Activated T-cell treated with anti-CD3 and anti-CD28 coated beads, Interleukin-2, amount 50 U/mL, for 72 hours (primary cell): ENCODE results near the gene SMARCD3. TPM values are rescaled to one million over a fixed set of nuclear protein-coding genes. Genes with fewer than 3 reads are reported as not detected.

Experiments used
- ATAC-seq, 2 donors: fragments of 150-1000 bp; cut with Tn5 transposase; replicated peaks in 1 of 2; 2 replicates each; pipeline ENCODE4 v1.10.0; 2021; ENCODE audit warnings: moderate library complexity in 2 of 2, mild to moderate bottlenecking in 1 of 2
- DNase-seq, 2 donors: peaks; one replicate each; pipeline ENCODE4 v3.0.0; 2021 to 2022; ENCODE audit warnings: mixed read lengths in 1 of 2
- H3K27ac Mint-ChIP-seq: one replicate; pipeline ENCODE4 v1.8.0; 2022; ENCODE audit warnings: mild to moderate bottlenecking, moderate library complexity, mixed read lengths
- H3K27me3 Mint-ChIP-seq: one replicate; pipeline ENCODE4 v1.8.0; 2022; ENCODE audit warnings: low read depth, mixed read lengths
- H3K36me3 Mint-ChIP-seq, 2 donors: one replicate each; pipeline ENCODE4 v1.8.0; 2022; ENCODE audit warnings: mixed read lengths in 2 of 2, mild to moderate bottlenecking in 1 of 2; ENCODE audit not compliant: insufficient read depth in 2 of 2
- H3K4me1 Mint-ChIP-seq: one replicate; pipeline ENCODE4 v1.8.0; 2022; ENCODE audit warnings: low read depth, mixed read lengths
- H3K4me3 Mint-ChIP-seq, 2 donors: one replicate each; pipeline ENCODE4 v1.8.0; 2022; ENCODE audit warnings: mild to moderate bottlenecking in 2 of 2, mixed read lengths in 2 of 2, moderate library complexity in 2 of 2
- H3K9me3 Mint-ChIP-seq, 2 donors: one replicate each; pipeline ENCODE4 v1.8.0; 2022; ENCODE audit warnings: mixed read lengths in 2 of 2
- total RNA-seq, 2 donors: library from RNA; stranded (reverse); gene quantifications; one replicate each; pipeline ENCODE4 v1.2.3, GENCODE V29; 2022

Gene SMARCD3
- total RNA-seq, 2 donors from 2014 or later, result 6.5 to 8.2 TPM

DNA sequence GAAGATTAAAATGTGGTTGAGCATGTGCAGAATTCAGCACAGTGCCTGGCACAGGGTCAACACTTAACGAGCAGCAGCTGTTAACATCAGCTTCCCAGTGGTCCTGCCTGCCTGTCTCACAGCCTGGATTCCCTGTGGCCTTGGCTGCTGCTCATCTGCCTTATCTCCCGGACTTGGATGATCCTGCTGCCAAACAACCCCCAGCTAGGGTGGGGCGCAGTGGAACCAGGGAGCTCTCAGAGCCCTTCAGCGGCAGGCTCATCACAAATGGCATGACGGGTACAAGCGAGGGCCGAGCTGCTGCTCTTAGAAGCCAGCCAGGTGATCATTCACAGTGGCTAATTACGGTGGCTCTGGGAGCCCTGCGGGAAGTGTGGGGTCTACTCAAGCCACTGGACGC is 13.0 kb upstream of the SMARCD3 start:
- no peak overlapping the region for H3K4me3 Mint-ChIP-seq
- no peaks in the 10 kb centered on the region for H3K4me1 Mint-ChIP-seq
- no peaks in the 10 kb centered on the region for H3K9me3 Mint-ChIP-seq
- H3K27me3 Mint-ChIP-seq, result peaks cover 6% of the 10 kb centered on the region
- ATAC-seq, result no peak
- no peak overlapping the region for H3K27ac Mint-ChIP-seq
- no peak for DNase-seq
- no peaks in the 10 kb centered on the region for H3K36me3 Mint-ChIP-seq

DNA sequence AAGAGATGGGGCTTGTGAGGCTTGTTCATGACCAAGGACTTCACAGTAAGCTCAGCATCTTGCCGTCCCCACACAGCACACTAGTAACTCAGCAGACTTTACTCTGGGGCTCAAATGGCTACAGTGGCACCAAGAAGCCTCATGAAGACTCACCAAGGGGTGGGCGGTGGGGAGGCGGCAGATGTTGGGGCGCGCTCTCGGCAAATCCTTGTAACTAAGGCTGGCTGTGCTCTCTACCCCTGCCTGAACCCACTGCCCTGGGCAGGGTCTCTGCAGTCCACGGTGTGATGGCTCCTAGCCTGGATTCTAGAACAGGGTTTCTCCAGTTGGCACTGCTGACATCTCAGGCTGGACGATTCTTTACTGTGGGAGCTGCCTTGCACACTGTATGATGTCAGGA is 12.4 kb upstream of the SMARCD3 start:
- ATAC-seq (no peak), DNase-seq (no peak)
- no peaks in the 10 kb centered on the region for H3K4me1 Mint-ChIP-seq
- no peak overlapping the region for H3K4me3 Mint-ChIP-seq
- peaks cover 6% of the 10 kb centered on the region for H3K27me3 Mint-ChIP-seq
- no peaks in the 10 kb centered on the region for H3K36me3 Mint-ChIP-seq
- no peaks in the 10 kb centered on the region for H3K9me3 Mint-ChIP-seq
- H3K27ac Mint-ChIP-seq, result no peak overlapping the region

DNA sequence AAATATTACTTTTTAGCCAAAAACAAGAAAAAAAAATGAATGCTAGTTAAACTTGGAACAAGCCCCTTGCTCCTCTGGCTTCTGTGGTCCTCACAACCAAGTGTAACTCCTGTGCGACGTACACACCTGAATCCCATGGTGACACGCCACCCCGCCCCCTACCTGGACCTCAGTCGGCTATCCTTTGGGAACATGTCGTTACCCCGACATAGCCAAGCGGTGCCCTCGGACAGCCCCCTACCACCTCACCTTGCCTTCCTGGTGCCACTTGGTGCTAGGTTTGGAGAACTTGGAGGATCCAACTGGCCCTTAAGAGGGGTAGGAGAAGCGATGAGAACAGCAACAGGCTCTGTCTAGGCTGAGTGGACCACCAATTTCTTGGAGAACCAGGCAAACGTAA is 12.0 kb upstream of the SMARCD3 start:
- Mint-ChIP-seq H3K4me3 (no peak overlapping the region), H3K27ac (no peak overlapping the region), H3K9me3 (no peaks in the 10 kb centered on the region), H3K36me3 (no peaks in the 10 kb centered on the region), H3K27me3 (peaks cover 6% of the 10 kb centered on the region), H3K4me1 (no peaks in the 10 kb centered on the region)
- ATAC-seq (no peak), DNase-seq (no peak)

DNA sequence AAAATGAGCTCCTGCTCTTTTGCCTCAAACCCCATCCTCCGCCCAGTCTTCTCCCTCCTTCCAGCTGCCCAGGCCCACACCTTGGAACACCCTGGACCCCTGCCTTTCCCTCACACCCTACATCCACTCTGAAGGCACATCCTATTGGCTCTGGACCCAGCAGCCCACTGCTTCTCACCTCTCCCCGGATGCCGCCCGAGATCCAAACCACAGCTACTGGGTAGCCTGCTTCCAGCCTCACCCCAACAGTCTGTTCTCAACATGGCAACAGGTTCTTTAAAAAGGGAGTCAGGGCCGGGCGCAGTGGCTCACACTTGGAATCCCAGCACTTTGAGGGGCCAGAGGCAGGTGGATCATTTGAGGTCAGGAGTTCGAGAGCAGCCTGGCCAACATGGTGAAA is 9.5 kb upstream of the SMARCD3 start:
- ATAC-seq, result no peak
- Mint-ChIP-seq H3K36me3 (no peaks in the 10 kb centered on the region), H3K4me3 (no peak overlapping the region), H3K27ac (no peak overlapping the region), H3K4me1 (no peaks in the 10 kb centered on the region), H3K9me3 (no peaks in the 10 kb centered on the region), H3K27me3 (peaks cover 12% of the 10 kb centered on the region)
- DNase-seq, result no peak

DNA sequence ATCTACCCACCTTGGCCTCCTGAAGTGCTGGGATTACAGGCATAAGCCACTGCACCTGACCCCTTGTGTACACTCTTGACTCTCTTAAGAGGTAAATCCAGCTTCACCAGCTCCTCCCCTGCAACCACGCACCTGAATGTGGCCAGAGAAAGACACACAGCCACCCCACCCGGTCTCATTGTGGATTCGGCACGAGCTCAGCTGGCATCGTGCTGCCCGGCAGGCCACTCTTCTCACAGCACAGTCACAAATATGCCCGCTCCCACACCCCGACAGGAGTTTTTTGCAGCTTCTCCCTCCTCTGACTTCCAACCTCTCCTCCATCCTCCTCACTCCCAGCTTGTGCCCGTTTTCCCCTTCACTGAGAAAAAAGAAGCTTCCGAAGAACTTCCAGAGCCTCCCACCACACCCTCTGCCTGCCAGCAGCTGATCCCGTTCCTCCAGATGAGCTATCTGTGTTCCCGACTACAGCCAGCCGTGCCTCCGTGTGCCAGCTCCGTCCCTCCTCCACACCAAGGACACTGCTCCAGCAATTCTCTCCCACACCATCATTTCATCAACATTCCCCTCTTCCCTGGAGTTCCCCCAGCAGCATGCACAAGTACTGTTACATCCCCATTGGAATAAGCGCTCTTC is 8.0 kb upstream of the SMARCD3 start:
- H3K36me3 Mint-ChIP-seq, result no peaks in the 10 kb centered on the region
- H3K9me3 Mint-ChIP-seq, result no peaks in the 10 kb centered on the region
- no peaks in the 10 kb centered on the region for H3K4me1 Mint-ChIP-seq
- DNase-seq, result no peak
- ATAC-seq, result no peak
- H3K27ac Mint-ChIP-seq, result no peak overlapping the region
- no peak overlapping the region for H3K4me3 Mint-ChIP-seq
- H3K27me3 Mint-ChIP-seq, result peaks cover 23% of the 10 kb centered on the region

DNA sequence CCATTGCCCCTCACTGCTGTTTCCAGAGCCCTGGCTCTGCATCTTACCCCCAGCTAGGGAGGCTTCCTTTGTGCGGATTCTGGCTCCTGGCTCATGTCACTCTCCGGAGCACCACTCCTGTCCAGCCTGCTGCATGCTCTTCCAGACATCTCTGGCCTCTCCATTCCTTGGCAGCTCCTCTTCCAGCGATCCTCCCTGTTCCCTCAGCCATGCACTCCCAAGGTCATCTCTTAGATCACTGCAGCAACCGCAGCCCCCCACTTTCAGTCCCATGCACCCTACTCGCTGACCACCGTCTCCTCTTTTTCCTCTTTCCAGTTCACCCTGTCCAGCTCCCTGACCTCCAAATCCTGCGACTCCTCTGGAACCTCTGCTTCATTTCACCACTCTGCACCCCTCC is 6.9 kb upstream of the SMARCD3 start:
- no peak overlapping the region for H3K27ac Mint-ChIP-seq
- H3K4me3 Mint-ChIP-seq, result no peak overlapping the region
- H3K27me3 Mint-ChIP-seq, result peaks cover 34% of the 10 kb centered on the region
- DNase-seq (no peak), ATAC-seq (no peak)
- no peaks in the 10 kb centered on the region for H3K36me3 Mint-ChIP-seq
- no peaks in the 10 kb centered on the region for H3K4me1 Mint-ChIP-seq
- H3K9me3 Mint-ChIP-seq, result no peaks in the 10 kb centered on the region

DNA sequence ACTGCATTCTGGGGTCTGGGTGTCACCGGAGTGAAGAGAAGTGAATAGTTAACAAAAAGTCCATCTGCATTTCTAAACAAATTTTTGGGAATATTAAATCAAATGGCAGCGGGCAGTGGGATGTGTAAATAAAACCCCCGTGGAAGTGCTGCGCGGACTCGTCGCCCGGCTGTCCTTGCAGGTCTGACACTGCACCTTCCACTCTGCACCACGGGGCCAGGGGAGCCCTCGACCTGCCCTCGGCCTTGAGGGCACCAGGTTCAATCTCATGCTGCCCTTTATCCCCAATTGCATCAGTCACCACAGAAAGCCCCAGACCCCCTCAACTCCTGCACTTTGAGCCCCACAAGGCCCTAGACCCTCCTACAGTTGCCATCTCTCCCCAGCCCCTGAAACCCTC is 6.4 kb upstream of the SMARCD3 start:
- ATAC-seq (no peak), DNase-seq (no peak)
- Mint-ChIP-seq H3K4me1 (no peaks in the 10 kb centered on the region), H3K9me3 (no peaks in the 10 kb centered on the region), H3K27ac (no peak overlapping the region), H3K4me3 (no peak overlapping the region), H3K36me3 (no peaks in the 10 kb centered on the region), H3K27me3 (peaks cover 39% of the 10 kb centered on the region)

DNA sequence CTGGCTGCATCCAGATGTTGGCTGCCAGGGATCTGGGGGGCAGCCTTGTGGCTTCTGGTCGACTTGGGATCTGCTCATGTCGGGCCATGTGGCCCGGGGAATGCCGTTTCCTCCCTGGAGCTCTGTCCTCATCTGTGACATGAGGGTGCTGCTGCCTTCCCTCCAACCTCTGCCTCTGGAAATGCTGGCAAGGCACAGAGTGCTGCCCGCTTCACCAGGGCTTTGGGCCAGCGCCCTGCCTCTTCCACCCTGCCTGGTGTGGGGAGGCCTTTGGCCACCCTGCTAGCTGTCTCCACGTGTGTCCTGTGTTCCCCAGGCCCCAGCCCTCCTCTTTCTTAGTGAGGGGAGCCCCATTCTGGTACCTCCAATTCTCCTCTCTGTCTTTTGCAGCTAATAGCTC is 5.8 kb upstream of the SMARCD3 start:
- no peak overlapping the region for H3K4me3 Mint-ChIP-seq
- H3K27me3 Mint-ChIP-seq, result peaks cover 44% of the 10 kb centered on the region
- no peak overlapping the region for H3K27ac Mint-ChIP-seq
- H3K4me1 Mint-ChIP-seq, result peaks cover 5% of the 10 kb centered on the region
- ATAC-seq (no peak), DNase-seq (no peak)
- no peaks in the 10 kb centered on the region for H3K36me3 Mint-ChIP-seq
- H3K9me3 Mint-ChIP-seq, result no peaks in the 10 kb centered on the region

DNA sequence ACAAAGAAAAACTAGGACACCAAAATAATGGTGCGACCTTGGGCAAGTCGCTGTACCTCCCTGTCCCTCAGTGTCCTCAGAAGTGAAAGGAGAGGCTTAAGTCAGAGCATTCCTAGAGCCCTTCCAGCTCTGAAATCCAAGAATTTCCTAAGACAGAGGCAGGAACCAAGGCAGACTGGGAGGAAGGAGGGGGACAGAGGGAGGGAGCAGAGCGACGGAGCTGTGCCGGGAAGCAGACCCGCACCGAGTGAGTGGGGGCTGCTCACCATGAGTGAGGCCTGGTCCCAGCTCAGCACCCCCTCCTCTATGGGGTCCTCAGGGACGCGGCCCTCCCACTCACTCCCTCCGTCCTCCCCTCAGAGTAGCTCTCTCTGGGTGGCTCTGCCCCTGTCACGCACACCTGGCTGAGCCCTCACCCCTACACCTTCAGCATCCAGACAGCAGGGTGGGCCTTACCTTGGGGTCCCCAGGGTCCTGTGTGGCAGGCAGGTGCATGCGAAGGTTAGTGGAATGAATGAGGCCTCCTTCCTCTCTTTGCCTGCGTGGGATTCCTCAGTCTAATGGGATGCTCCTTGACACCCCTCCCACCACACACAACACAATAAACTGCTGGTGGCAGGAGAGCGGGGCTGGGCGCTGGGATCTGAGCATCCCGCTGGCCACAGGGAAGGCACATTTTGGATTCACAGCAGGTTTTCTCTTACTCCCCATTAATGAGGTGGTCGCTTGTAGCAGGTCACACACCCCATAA is 4.6 kb upstream of the SMARCD3 start:
- Mint-ChIP-seq H3K36me3 (no peaks in the 10 kb centered on the region), H3K27ac (no peak overlapping the region), H3K27me3 (peaks cover 54% of the 10 kb centered on the region), H3K4me3 (peak overlapping the region; percentile 21 to 36), H3K4me1 (peaks cover 13% of the 10 kb centered on the region), H3K9me3 (no peaks in the 10 kb centered on the region)
- ATAC-seq, result no peak
- DNase-seq, result no peak

DNA sequence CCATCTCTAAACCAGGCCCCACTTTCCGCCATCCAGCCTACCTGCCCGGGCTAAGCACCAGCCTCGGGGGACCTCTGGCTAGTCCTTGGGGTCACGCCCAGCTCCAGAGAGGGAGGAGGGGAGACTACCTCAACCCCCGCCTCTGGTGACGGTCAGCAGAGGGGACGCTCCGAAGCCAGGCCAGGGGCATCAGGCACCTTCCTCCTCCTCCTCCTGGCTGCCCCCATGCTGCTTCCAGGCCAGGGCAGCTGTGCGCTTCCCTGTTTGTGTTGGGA is 4.0 kb upstream of the SMARCD3 start:
- Mint-ChIP-seq H3K4me1 (peaks cover 18% of the 10 kb centered on the region), H3K9me3 (no peaks in the 10 kb centered on the region), H3K27me3 (peaks cover 56% of the 10 kb centered on the region), H3K4me3 (peak overlapping the region; percentile 36 to 55), H3K36me3 (no peaks in the 10 kb centered on the region), H3K27ac (no peak overlapping the region)
- DNase-seq (no peak), ATAC-seq (no peak)

DNA sequence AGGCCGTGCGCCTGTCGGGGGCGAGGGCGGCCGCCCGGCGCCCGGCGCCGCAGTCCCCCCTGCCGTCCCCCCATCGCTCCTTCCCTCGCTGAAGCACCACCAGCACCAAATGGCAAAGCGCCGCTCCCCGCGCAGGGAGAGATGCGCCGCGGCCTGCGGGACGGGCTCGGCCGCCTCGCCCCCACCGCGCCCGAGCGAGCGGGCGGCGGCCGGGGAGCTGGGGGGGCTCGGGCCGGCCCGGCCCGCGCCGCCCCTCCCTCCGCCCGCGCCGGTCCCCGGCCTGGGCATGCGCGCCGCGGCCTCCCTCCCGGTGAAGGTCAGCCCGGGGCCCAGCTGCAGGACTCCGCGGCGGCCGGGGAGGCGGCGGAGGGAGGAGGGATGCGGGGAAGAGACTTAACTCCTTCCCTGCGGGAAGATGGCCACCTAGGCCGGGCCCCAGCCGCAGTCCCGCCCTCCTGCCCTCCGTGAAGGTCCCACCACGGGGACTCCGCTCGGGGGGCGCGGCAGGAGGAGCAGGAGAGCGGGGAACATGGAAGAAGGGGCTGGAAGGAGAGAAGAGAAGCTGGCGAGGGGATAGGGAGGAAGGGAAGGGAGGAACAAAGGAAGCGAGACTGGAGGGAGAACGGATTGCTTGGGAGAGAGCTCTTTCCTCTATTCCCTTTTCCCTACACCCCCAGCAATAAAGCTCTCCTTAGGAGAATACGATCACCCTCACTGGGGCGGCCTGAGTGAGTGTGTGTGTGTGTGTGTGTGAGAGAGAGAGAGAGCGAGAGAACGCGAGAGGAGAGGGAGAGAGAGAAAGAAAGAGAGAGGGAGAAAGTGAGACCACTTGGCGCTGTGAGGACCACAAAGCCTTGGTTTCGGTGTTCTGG is 3.4 kb upstream of the SMARCD3 start:
- H3K9me3 Mint-ChIP-seq, result no peaks in the 10 kb centered on the region
- no peak overlapping the region for H3K27ac Mint-ChIP-seq
- no peaks in the 10 kb centered on the region for H3K36me3 Mint-ChIP-seq
- H3K27me3 Mint-ChIP-seq, result peaks cover 60% of the 10 kb centered on the region
- ATAC-seq (peak; percentile 33 to 41), DNase-seq (peak in 1 of 2 donors; percentile 31)
- peaks cover 18% of the 10 kb centered on the region for H3K4me1 Mint-ChIP-seq
- H3K4me3 Mint-ChIP-seq, result peak overlapping the region; percentile 42 to 55

DNA sequence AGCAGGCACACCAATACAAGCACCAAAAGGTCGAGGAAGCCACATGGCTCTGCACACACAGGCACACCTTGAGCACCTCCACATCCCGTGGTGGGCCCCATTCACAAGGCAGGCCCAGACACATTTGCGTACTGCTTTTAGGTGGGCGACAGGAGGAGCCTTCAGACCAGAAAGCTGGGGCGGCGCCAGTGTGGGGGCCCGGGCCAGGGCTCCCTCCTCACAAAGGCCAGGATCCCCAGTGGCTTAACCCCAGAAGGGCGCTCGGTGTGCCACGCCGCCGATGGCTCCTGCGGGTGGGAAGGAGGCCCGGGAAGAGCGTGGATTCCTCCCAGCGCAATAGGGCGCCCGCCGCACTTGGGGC is 2.8 kb upstream of the SMARCD3 start:
- Mint-ChIP-seq H3K9me3 (no peaks in the 10 kb centered on the region), H3K27me3 (peaks cover 66% of the 10 kb centered on the region), H3K4me3 (peak overlapping the region; percentile 42 to 45), H3K36me3 (no peaks in the 10 kb centered on the region), H3K27ac (no peak overlapping the region), H3K4me1 (peaks cover 18% of the 10 kb centered on the region)
- DNase-seq (peak in 1 of 2 donors; percentile 25), ATAC-seq (peak; percentile 4 to 14)
